Measurements from ENCODE around the gene XG.

- no peak for TF ChIP-seq CTCF (conservative IDR thresholded peaks at IDR 0.05 in 1 of 2, IDR thresholded peaks at IDR 0.05 in 1 of 2; ENCODE audit: low read depth in 1 of 2, low read length in 2 of 2)
- TF ChIP-seq EZH2 (IDR thresholded peaks at IDR 0.05; ENCODE audit: low read length, missing control alignments) = no peak
These were observed 32.2 kb downstream of the XG start for GRCh38 chrX:2784026-2784425.

All from fibroblast of lung (primary cell).